ENCODE measurements around the gene FHAD1.

FHAD1 gene

DNA sequence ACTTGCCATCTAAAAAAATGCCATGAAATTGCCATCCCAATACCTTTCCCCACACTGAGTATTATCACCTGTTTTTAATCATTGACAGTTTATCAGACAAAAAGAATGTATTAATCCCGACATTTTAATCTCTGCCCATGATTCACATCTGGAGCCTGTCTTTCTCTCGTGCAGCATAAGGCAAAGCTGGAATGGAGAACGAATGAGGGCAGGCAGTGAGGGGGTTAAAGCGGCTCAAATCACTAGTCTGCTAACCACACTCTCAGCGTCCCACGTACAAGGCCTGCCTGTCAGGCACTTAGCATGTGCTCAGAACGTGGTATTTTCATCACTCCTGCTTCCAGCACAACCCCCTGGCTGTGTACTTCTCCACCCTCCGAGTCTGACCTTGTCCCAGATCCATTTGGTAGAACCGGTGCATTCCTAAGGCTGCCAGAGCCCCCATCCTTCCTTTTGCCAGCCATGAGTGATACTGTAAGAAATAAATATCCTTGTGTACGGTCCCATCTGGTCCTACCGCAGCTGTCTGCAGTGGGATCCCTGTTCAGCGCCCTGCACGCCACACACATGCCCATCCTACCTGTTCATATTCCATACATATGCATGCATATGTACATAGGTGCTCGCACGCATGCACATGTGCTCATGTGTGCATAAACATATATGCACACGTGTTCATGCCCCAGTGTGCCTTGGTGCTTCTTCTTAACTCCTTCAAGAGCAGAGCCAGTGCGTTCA, 34.6 kb upstream of the FHAD1 start:
- Histone ChIP-seq H3K79me2 (ENCODE audit: insufficient read depth, low read length) (no peaks in the 10 kb centered on the region), H3K4me2 (ENCODE audit: low read length) (no peak overlapping the region), H2AFZ (ENCODE audit: low read length) (no peak overlapping the region), H4K20me1 (ENCODE audit: insufficient read depth, low read length) (no peaks in the 10 kb centered on the region), H3K4me1 (ENCODE audit: insufficient read depth, low read length, severe bottlenecking) (no peaks in the 10 kb centered on the region), H3K4me3 (ENCODE audit: low read depth, low read length, poor library complexity, severe bottlenecking) (no peak overlapping the region), H3F3A (ENCODE audit: insufficient read depth, low read length) (no peaks in the 10 kb centered on the region), H3K27ac (ENCODE audit: low read depth, low read length, poor library complexity, severe bottlenecking) (no peak overlapping the region), H3K27me3 (ENCODE audit: insufficient read depth, low read length) (peaks cover 4% of the 10 kb centered on the region; the same call in 1 of the 2 replicates), H3K9me3 (ENCODE audit: low read length) (no peaks in the 10 kb centered on the region), H3K9ac (ENCODE audit: low read length) (no peak overlapping the region), H3K36me3 (ENCODE audit: insufficient read depth, low read length) (no peaks in the 10 kb centered on the region), H3K9me2 (ENCODE audit: low read depth, low read length) (no peaks in the 10 kb centered on the region)
- TF ChIP-seq EZH2 (IDR thresholded peaks at IDR 0.05; ENCODE audit: borderline replicate concordance, low read length), result no peak
- TF ChIP-seq, protein P1, sequence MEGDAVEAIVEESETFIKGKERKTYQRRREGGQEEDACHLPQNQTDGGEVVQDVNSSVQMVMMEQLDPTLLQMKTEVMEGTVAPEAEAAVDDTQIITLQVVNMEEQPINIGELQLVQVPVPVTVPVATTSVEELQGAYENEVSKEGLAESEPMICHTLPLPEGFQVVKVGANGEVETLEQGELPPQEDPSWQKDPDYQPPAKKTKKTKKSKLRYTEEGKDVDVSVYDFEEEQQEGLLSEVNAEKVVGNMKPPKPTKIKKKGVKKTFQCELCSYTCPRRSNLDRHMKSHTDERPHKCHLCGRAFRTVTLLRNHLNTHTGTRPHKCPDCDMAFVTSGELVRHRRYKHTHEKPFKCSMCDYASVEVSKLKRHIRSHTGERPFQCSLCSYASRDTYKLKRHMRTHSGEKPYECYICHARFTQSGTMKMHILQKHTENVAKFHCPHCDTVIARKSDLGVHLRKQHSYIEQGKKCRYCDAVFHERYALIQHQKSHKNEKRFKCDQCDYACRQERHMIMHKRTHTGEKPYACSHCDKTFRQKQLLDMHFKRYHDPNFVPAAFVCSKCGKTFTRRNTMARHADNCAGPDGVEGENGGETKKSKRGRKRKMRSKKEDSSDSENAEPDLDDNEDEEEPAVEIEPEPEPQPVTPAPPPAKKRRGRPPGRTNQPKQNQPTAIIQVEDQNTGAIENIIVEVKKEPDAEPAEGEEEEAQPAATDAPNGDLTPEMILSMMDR (IDR thresholded peaks at IDR 0.05; ENCODE audit: low read length), result no peak

GRCh38 chr1:15212954-15213291, 34.1 kb upstream of the FHAD1 start:
- H3K4me1 ChIP-seq (ENCODE audit: insufficient read depth, low read length, severe bottlenecking), result no peaks in the 10 kb centered on the region
- H3K36me3 ChIP-seq (ENCODE audit: insufficient read depth, low read length), result no peaks in the 10 kb centered on the region
- no peak overlapping the region for H3K9ac ChIP-seq (ENCODE audit: low read length)
- H3K9me3 ChIP-seq (ENCODE audit: low read length), result no peaks in the 10 kb centered on the region
- H4K20me1 ChIP-seq (ENCODE audit: insufficient read depth, low read length), result no peaks in the 10 kb centered on the region
- no peak overlapping the region for H3K27ac ChIP-seq (ENCODE audit: low read depth, low read length, poor library complexity, severe bottlenecking)
- H3K27me3 ChIP-seq (ENCODE audit: insufficient read depth, low read length), result peaks cover 4% of the 10 kb centered on the region; the same call in 1 of the 2 replicates
- H3K79me2 ChIP-seq (ENCODE audit: insufficient read depth, low read length), result no peaks in the 10 kb centered on the region
- no peak for TF ChIP-seq EZH2 (IDR thresholded peaks at IDR 0.05; ENCODE audit: borderline replicate concordance, low read length)
- TF ChIP-seq, protein P1 (IDR thresholded peaks at IDR 0.05; ENCODE audit: low read length), result no peak
- no peaks in the 10 kb centered on the region for H3K9me2 ChIP-seq (ENCODE audit: low read depth, low read length)
- H2AFZ ChIP-seq (ENCODE audit: low read length), result no peak overlapping the region
- no peak overlapping the region for H3K4me3 ChIP-seq (ENCODE audit: low read depth, low read length, poor library complexity, severe bottlenecking)
- H3K4me2 ChIP-seq (ENCODE audit: low read length), result no peak overlapping the region
- H3F3A ChIP-seq (ENCODE audit: insufficient read depth, low read length), result no peaks in the 10 kb centered on the region

DNA sequence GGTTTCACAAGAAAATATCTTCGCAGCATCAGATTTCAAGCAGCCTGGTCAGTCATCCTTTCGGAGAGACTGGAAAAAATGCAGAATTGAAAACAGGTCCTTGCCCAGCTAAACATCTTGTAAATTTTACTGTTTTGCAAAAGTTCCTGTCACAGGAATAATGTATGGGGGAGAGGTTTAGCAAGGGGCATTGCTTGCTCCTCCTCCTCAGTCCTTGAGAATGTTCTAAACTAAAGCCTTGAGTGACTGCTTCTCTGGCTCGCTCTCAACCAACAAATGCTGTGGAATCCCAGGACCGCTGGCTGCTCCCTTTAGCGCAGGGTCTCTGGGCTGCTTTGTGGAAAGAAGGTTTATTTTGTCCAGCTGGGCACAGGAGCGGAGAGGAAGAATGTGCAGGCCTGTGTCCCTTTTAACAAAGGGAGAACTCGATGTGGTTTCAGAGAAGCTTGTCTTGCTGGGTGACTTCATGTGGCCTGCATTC, 33.6 kb upstream of the FHAD1 start:
- Histone ChIP-seq H3K27me3 (ENCODE audit: insufficient read depth, low read length) (peaks cover 6% of the 10 kb centered on the region), H3K9me3 (ENCODE audit: low read length) (no peaks in the 10 kb centered on the region), H3K9ac (ENCODE audit: low read length) (no peak overlapping the region), H3K4me3 (ENCODE audit: low read depth, low read length, poor library complexity, severe bottlenecking) (no peak overlapping the region), H3F3A (ENCODE audit: insufficient read depth, low read length) (no peaks in the 10 kb centered on the region), H3K9me2 (ENCODE audit: low read depth, low read length) (no peaks in the 10 kb centered on the region), H2AFZ (ENCODE audit: low read length) (no peak overlapping the region), H3K4me2 (ENCODE audit: low read length) (no peak overlapping the region), H4K20me1 (ENCODE audit: insufficient read depth, low read length) (no peaks in the 10 kb centered on the region), H3K27ac (ENCODE audit: low read depth, low read length, poor library complexity, severe bottlenecking) (no peak overlapping the region), H3K36me3 (ENCODE audit: insufficient read depth, low read length) (no peaks in the 10 kb centered on the region), H3K79me2 (ENCODE audit: insufficient read depth, low read length) (no peaks in the 10 kb centered on the region), H3K4me1 (ENCODE audit: insufficient read depth, low read length, severe bottlenecking) (no peaks in the 10 kb centered on the region)
- no peak for TF ChIP-seq EZH2 (IDR thresholded peaks at IDR 0.05; ENCODE audit: borderline replicate concordance, low read length)
- TF ChIP-seq, protein P1 (IDR thresholded peaks at IDR 0.05; ENCODE audit: low read length), result no peak

All from OCI-LY1 (cell line).